GM19193 (cell line): ENCODE results near the gene DOCK9.

ENCODE experiments used
- POLR2A ChIP-seq: IDR thresholded peaks from 4 replicates; pipeline ENCODE4 v1.6.1; 2011; ENCODE audit not compliant: insufficient read depth, insufficient read length; ENCODE audit errors: extremely low read depth

Gene DOCK9

GRCh38 chr13:98834254-98834960, 143.5 kb downstream of the DOCK9 start:
- TF ChIP-seq POLR2A = no peak

GRCh38 chr13:98831236-98831635, 146.6 kb downstream of the DOCK9 start:
- no peak for TF ChIP-seq POLR2A

GRCh38 chr13:98829541-98829940, 148.3 kb downstream of the DOCK9 start:
- TF ChIP-seq POLR2A = no peak

- no peak for TF ChIP-seq POLR2A
Observed at GRCh38 chr13:98828614-98829013, 149.2 kb downstream of the DOCK9 start.

- no peak for TF ChIP-seq POLR2A
Observed at GRCh38 chr13:98827449-98827848, 150.4 kb downstream of the DOCK9 start.

- TF ChIP-seq POLR2A = no peak
Observed at GRCh38 chr13:98826146-98826545, 151.7 kb downstream of the DOCK9 start.

- no peak for TF ChIP-seq POLR2A
Observed at GRCh38 chr13:98825659-98826058, 152.2 kb downstream of the DOCK9 start.

- no peak for TF ChIP-seq POLR2A
Observed at GRCh38 chr13:98824376-98825160, 153.3 kb downstream of the DOCK9 start.

GRCh38 chr13:98823442-98823841, 154.4 kb downstream of the DOCK9 start:
- TF ChIP-seq POLR2A = no peak

GRCh38 chr13:98822225-98822606, 155.6 kb downstream of the DOCK9 start:
- no peak for TF ChIP-seq POLR2A

- no peak for TF ChIP-seq POLR2A
Observed at GRCh38 chr13:98821372-98822224, 156.3 kb downstream of the DOCK9 start.

GRCh38 chr13:98820744-98821371, 157.0 kb downstream of the DOCK9 start:
- no peak for TF ChIP-seq POLR2A

GRCh38 chr13:98820300-98820699, 157.6 kb downstream of the DOCK9 start:
- no peak for TF ChIP-seq POLR2A

- no peak for TF ChIP-seq POLR2A
Observed at GRCh38 chr13:98819382-98820010, 158.4 kb downstream of the DOCK9 start.
